ENCODE data around the gene PRMT1.

DNA sequence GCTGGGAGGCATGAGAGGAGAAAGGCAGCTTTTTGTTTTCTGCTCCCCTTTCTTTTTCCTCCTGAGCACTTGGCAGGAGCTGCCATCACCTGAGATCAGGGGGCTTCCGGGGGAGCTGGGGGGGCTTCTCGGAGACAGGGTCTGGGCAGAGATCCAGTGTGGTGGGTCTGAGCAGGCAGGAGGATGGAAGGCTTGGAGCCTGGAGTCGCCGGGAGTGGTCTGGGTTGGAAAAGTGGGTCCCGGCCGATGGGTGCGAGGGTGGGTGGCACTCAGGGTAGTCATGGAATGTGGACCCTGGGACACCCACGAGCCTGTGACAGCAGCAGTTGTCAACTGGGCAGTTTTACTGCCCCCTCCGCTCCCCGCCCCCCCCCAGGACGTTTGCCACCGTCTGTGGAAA lies 10.1 kb downstream of the PRMT1 start:
- no peak for TF ChIP-seq POLR2A (IDR thresholded peaks at IDR 0.05)
- TF ChIP-seq, protein P1, sequence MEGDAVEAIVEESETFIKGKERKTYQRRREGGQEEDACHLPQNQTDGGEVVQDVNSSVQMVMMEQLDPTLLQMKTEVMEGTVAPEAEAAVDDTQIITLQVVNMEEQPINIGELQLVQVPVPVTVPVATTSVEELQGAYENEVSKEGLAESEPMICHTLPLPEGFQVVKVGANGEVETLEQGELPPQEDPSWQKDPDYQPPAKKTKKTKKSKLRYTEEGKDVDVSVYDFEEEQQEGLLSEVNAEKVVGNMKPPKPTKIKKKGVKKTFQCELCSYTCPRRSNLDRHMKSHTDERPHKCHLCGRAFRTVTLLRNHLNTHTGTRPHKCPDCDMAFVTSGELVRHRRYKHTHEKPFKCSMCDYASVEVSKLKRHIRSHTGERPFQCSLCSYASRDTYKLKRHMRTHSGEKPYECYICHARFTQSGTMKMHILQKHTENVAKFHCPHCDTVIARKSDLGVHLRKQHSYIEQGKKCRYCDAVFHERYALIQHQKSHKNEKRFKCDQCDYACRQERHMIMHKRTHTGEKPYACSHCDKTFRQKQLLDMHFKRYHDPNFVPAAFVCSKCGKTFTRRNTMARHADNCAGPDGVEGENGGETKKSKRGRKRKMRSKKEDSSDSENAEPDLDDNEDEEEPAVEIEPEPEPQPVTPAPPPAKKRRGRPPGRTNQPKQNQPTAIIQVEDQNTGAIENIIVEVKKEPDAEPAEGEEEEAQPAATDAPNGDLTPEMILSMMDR (IDR thresholded peaks at IDR 0.05) = no peak

Measured in Peyer's patch (tissue), 4 donors.